Fibroblast of lung (primary cell): ENCODE data around the gene SLMAP. TPM values are rescaled to one million over a fixed set of nuclear protein-coding genes. Genes with fewer than 3 reads are reported as not detected.

ENCODE experiments used
- DNase-seq, 2 donors: peaks; one replicate each; pipeline versions ENCODE4 v3.0.0 to v3.0.0-alpha.2; 2010; ENCODE audit warnings: low read depth in 2 of 2
- H2AFZ ChIP-seq: 2 replicates; pipeline ENCODE4 v1.5.1; 2012; ENCODE audit warnings: low read length, control low read depth, inconsistent platforms
- H3K27ac ChIP-seq: 2 replicates; pipeline ENCODE4 v1.5.1; 2011; ENCODE audit warnings: low read length, control low read depth; ENCODE audit not compliant: insufficient read depth
- H3K27me3 ChIP-seq: 2 replicates; pipeline ENCODE4 v1.5.1; 2011; ENCODE audit warnings: mild to moderate bottlenecking, low read length; ENCODE audit not compliant: control insufficient read depth, insufficient read depth
- H3K36me3 ChIP-seq: 2 replicates; pipeline ENCODE4 v1.5.1; 2011; ENCODE audit warnings: low read length; ENCODE audit not compliant: control insufficient read depth, insufficient read depth
- H3K4me1 ChIP-seq: 2 replicates; pipeline ENCODE4 v1.5.1; 2011; ENCODE audit warnings: low read length; ENCODE audit not compliant: control insufficient read depth, insufficient read depth; ENCODE audit errors: extremely low read depth
- H3K4me2 ChIP-seq: 2 replicates; pipeline ENCODE4 v1.5.1; 2011; ENCODE audit warnings: low read length, control low read depth; ENCODE audit not compliant: insufficient read depth; ENCODE audit errors: extremely low read depth
- H3K4me3 ChIP-seq, 4 experiments: fragments of 200-600 bp in 1 of 4; sonication (generic) in 1 of 4; replicated peaks in 1 of 4; 2 replicates each; pipeline ENCODE4 v1.5.1; 2011 to 2016; ENCODE audit warnings: low read length in 4 of 4, low read depth in 3 of 4, mild to moderate bottlenecking in 3 of 4, control low read depth in 2 of 4, inconsistent platforms in 1 of 4, mixed read lengths in 1 of 4; ENCODE audit not compliant: insufficient read depth in 1 of 4; ENCODE audit errors: control extremely low read depth in 1 of 4
- H3K79me2 ChIP-seq: 2 replicates; pipeline ENCODE4 v1.5.1; 2012; ENCODE audit warnings: mild to moderate bottlenecking, low read length, inconsistent platforms; ENCODE audit not compliant: control insufficient read depth, insufficient read depth
- H3K9ac ChIP-seq: 2 replicates; pipeline ENCODE4 v1.5.1; 2011; ENCODE audit warnings: mild to moderate bottlenecking, low read length, control low read depth; ENCODE audit not compliant: insufficient read depth
- H3K9me3 ChIP-seq: 2 replicates; pipeline ENCODE4 v1.5.1; 2012; ENCODE audit warnings: low read depth, low read length; ENCODE audit not compliant: control insufficient read depth, insufficient read depth
- H4K20me1 ChIP-seq: 2 replicates; pipeline ENCODE4 v1.5.1; 2011; ENCODE audit warnings: low read length; ENCODE audit not compliant: control insufficient read depth, insufficient read depth; ENCODE audit errors: extremely low read depth
- CTCF ChIP-seq, 2 donors: IDR thresholded peaks in 1 of 2; conservative IDR thresholded peaks in 1 of 2; 1 replicate in 1 of 2; 2 replicates in 1 of 2; pipeline ENCODE4 v1.5.1; 2011 to 2012; ENCODE audit warnings: low read length in 2 of 2, control low read depth in 1 of 2, inconsistent platforms in 1 of 2, low read depth in 1 of 2, mild to moderate bottlenecking in 1 of 2
- EZH2 ChIP-seq: IDR thresholded peaks from 2 replicates; pipeline ENCODE4 v1.5.1; 2012; ENCODE audit warnings: low read length, control low read depth, mild to moderate bottlenecking; ENCODE audit errors: missing control alignments
- polyA plus RNA-seq, 2 donors: library from polyadenylated mRNA; depleted of rRNA in 1 of 2; stranded (reverse) in 1 of 2; unstranded in 1 of 2; fragments of >200 nt; gene quantifications; 2 replicates each; pipeline ENCODE4 v1.2.1, GENCODE V29; 2011 to 2012; ENCODE audit warnings: missing spikeins in 1 of 2
- total RNA-seq: library from RNA; depleted of rRNA; stranded (reverse); fragments of >200 nt; gene quantifications from 2 replicates; pipeline ENCODE4 v1.2.1, GENCODE V29; 2014

Gene SLMAP
- total and polyA plus RNA-seq, 2 donors (not counting 1 experiment from before 2014, with no cell fraction given) = 35.3 to 55.5 TPM

- Histone ChIP-seq H3K79me2 (no peaks in the 10 kb centered on the region), H3K4me1 (peaks cover 12% of the 10 kb centered on the region), H3K36me3 (no peaks in the 10 kb centered on the region), H3K9me3 (no peaks in the 10 kb centered on the region), H3K9ac (no peak overlapping the region), H3K27ac (no peak overlapping the region), H4K20me1 (no peaks in the 10 kb centered on the region), H3K4me2 (no peak overlapping the region), H3K4me3 (no peak overlapping the region), H3K27me3 (no peaks in the 10 kb centered on the region), H2AFZ (no peak overlapping the region)
- no peak for TF ChIP-seq CTCF (conservative IDR thresholded peaks at IDR 0.05 in 1 of 2, IDR thresholded peaks at IDR 0.05 in 1 of 2; ENCODE audit: low read depth in 1 of 2, low read length in 2 of 2)
- TF ChIP-seq EZH2 = no peak
- DNase-seq = peak; percentile 58 to 67
These were observed 210.7 kb downstream of the SLMAP start for GRCh38 chr3:57966829-57967228.

GRCh38 chr3:57967590-57967989 lies 211.5 kb downstream of the SLMAP start:
- Histone ChIP-seq H3K4me2 (no peak overlapping the region), H3K27ac (no peak overlapping the region), H3K79me2 (no peaks in the 10 kb centered on the region), H4K20me1 (no peaks in the 10 kb centered on the region), H3K27me3 (no peaks in the 10 kb centered on the region), H3K9ac (no peak overlapping the region), H3K4me3 (no peak overlapping the region), H2AFZ (no peak overlapping the region), H3K36me3 (no peaks in the 10 kb centered on the region), H3K9me3 (no peaks in the 10 kb centered on the region), H3K4me1 (peaks cover 14% of the 10 kb centered on the region)
- no peak for DNase-seq
- no peak for TF ChIP-seq EZH2
- no peak for TF ChIP-seq CTCF (conservative IDR thresholded peaks at IDR 0.05 in 1 of 2, IDR thresholded peaks at IDR 0.05 in 1 of 2; ENCODE audit: low read depth in 1 of 2, low read length in 2 of 2)

GRCh38 chr3:57968501-57968900 lies 212.4 kb downstream of the SLMAP start:
- TF ChIP-seq CTCF (conservative IDR thresholded peaks at IDR 0.05 in 1 of 2, IDR thresholded peaks at IDR 0.05 in 1 of 2; ENCODE audit: low read depth in 1 of 2, low read length in 2 of 2) = no peak
- TF ChIP-seq EZH2 = no peak
- H3K9me3 ChIP-seq = no peaks in the 10 kb centered on the region
- no peak overlapping the region for H3K4me2 ChIP-seq
- peaks cover 14% of the 10 kb centered on the region for H3K4me1 ChIP-seq
- H3K79me2 ChIP-seq = no peaks in the 10 kb centered on the region
- no peak for DNase-seq
- no peaks in the 10 kb centered on the region for H4K20me1 ChIP-seq
- H3K27me3 ChIP-seq = no peaks in the 10 kb centered on the region
- H2AFZ ChIP-seq = no peak overlapping the region
- no peak overlapping the region for H3K4me3 ChIP-seq
- no peaks in the 10 kb centered on the region for H3K36me3 ChIP-seq
- no peak overlapping the region for H3K27ac ChIP-seq
- no peak overlapping the region for H3K9ac ChIP-seq
